HL-60 (cell line): ENCODE measurements around the gene TLK2.

ENCODE experiments used
- CTCF ChIP-seq: IDR thresholded peaks from one replicate; pipeline ENCODE4 v1.5.1; 2011; ENCODE audit warnings: low read length, control low read depth, inconsistent platforms; ENCODE audit not compliant: insufficient read depth
- POLR2AphosphoS5 ChIP-seq: IDR thresholded peaks from 2 replicates; pipeline ENCODE4 v1.6.1; 2012; ENCODE audit warnings: low read depth
- SPI1 ChIP-seq: IDR thresholded peaks from 2 replicates; pipeline ENCODE4 v1.6.1; 2012; ENCODE audit warnings: low read depth, mild to moderate bottlenecking, borderline replicate concordance
- TF ChIP-seq, protein P1 (sequence below): IDR thresholded peaks from 2 replicates; pipeline ENCODE4 v1.6.1; 2012; ENCODE audit warnings: low read depth; ENCODE audit not compliant: insufficient replicate concordance

GRCh38 chr17:62661337-62661736 lies 182.7 kb downstream of the TLK2 start:
- TF ChIP-seq CTCF: no peak
- TF ChIP-seq POLR2AphosphoS5: no peak
- TF ChIP-seq, protein P1, sequence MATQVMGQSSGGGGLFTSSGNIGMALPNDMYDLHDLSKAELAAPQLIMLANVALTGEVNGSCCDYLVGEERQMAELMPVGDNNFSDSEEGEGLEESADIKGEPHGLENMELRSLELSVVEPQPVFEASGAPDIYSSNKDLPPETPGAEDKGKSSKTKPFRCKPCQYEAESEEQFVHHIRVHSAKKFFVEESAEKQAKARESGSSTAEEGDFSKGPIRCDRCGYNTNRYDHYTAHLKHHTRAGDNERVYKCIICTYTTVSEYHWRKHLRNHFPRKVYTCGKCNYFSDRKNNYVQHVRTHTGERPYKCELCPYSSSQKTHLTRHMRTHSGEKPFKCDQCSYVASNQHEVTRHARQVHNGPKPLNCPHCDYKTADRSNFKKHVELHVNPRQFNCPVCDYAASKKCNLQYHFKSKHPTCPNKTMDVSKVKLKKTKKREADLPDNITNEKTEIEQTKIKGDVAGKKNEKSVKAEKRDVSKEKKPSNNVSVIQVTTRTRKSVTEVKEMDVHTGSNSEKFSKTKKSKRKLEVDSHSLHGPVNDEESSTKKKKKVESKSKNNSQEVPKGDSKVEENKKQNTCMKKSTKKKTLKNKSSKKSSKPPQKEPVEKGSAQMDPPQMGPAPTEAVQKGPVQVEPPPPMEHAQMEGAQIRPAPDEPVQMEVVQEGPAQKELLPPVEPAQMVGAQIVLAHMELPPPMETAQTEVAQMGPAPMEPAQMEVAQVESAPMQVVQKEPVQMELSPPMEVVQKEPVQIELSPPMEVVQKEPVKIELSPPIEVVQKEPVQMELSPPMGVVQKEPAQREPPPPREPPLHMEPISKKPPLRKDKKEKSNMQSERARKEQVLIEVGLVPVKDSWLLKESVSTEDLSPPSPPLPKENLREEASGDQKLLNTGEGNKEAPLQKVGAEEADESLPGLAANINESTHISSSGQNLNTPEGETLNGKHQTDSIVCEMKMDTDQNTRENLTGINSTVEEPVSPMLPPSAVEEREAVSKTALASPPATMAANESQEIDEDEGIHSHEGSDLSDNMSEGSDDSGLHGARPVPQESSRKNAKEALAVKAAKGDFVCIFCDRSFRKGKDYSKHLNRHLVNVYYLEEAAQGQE: no peak
- no peak for TF ChIP-seq SPI1
